Endothelial cell of umbilical vein (primary cell): ENCODE measurements around the gene TUSC2.

Experiments
- EZH2 ChIP-seq: IDR thresholded peaks from 2 replicates; pipeline ENCODE4 v1.6.1; 2012; ENCODE audit warnings: borderline replicate concordance, low read depth, mild to moderate bottlenecking, moderate library complexity, low read length, inconsistent platforms; ENCODE audit not compliant: severe bottlenecking
- FOS ChIP-seq: IDR thresholded peaks from 2 replicates; pipeline ENCODE4 v1.6.1; 2011; ENCODE audit warnings: mild to moderate bottlenecking, low read length, moderate library complexity, borderline replicate concordance; ENCODE audit not compliant: insufficient read depth
- JUN ChIP-seq: IDR thresholded peaks from 2 replicates; pipeline ENCODE4 v1.6.1; 2011; ENCODE audit warnings: borderline replicate concordance, low read depth; ENCODE audit not compliant: insufficient read length, insufficient read depth
- POLR2A ChIP-seq: IDR thresholded peaks from 2 replicates; pipeline ENCODE4 v1.6.1; 2012; ENCODE audit warnings: low read depth, mild to moderate bottlenecking, control low read depth, low read length
- POLR2AphosphoS5 ChIP-seq: IDR thresholded peaks from 2 replicates; pipeline ENCODE4 v1.6.1; 2012; ENCODE audit warnings: low read depth, mild to moderate bottlenecking, control low read depth, low read length, moderate library complexity; ENCODE audit not compliant: insufficient read depth
- TF ChIP-seq, protein P1 (sequence below), 2 donors: IDR thresholded peaks; 1 replicate in 1 of 2; 2 replicates in 1 of 2; pipeline ENCODE4 v1.5.1; 2011; ENCODE audit warnings: low read length in 2 of 2, mild to moderate bottlenecking in 2 of 2, moderate library complexity in 2 of 2, control low read depth in 1 of 2, inconsistent platforms in 1 of 2, low read depth in 1 of 2; ENCODE audit not compliant: insufficient read depth in 1 of 2; ENCODE audit errors: extremely low read depth in 1 of 2

DNA sequence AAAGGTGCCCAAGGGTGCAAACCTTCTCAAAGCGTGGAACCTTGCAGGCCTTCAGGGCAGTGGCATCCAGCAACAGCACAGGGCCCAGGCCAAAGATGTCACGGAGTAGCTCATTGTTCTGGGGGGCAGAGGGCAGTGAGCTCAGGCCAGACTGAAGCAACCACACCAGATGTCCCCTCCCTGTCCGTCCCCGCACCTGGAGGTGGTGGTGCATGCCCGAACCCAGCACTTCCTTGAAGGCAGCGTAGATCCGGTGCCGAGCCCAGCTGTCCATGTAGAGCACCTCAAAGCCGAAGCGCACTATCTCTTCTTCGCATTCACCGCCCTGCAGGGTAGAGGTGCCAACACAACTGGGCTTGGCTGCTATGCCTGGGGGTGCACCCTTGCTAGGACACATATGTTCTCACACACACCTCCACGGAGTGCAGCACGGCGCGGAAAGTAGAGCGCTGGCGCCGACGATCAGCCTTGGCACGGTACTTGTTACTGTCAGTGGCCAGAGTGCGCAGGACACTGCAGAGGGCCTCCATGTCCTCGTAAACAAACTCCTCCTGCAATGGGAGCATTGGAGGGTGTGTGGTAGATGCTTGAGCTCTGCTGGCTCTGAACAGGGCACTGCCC lies 39.5 kb downstream of the TUSC2 start:
- TF ChIP-seq EZH2, result no peak
- no peak for TF ChIP-seq POLR2AphosphoS5
- TF ChIP-seq POLR2A, result no peak
- TF ChIP-seq, protein P1, sequence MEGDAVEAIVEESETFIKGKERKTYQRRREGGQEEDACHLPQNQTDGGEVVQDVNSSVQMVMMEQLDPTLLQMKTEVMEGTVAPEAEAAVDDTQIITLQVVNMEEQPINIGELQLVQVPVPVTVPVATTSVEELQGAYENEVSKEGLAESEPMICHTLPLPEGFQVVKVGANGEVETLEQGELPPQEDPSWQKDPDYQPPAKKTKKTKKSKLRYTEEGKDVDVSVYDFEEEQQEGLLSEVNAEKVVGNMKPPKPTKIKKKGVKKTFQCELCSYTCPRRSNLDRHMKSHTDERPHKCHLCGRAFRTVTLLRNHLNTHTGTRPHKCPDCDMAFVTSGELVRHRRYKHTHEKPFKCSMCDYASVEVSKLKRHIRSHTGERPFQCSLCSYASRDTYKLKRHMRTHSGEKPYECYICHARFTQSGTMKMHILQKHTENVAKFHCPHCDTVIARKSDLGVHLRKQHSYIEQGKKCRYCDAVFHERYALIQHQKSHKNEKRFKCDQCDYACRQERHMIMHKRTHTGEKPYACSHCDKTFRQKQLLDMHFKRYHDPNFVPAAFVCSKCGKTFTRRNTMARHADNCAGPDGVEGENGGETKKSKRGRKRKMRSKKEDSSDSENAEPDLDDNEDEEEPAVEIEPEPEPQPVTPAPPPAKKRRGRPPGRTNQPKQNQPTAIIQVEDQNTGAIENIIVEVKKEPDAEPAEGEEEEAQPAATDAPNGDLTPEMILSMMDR (IDR thresholded peaks at IDR 0.05; ENCODE audit: extremely low read depth in 1 of 2, insufficient read depth in 1 of 2, low read depth in 1 of 2, low read length in 2 of 2), result no peak
- no peak for TF ChIP-seq FOS
- no peak for TF ChIP-seq JUN
